Measurements from ENCODE around the gene WSCD2. TPM values are rescaled to one million over a fixed set of nuclear protein-coding genes. Genes with fewer than 3 reads are reported as not detected.

Gene WSCD2
- total RNA-seq, 2 experiments from 2014 or later = not detected

DNA sequence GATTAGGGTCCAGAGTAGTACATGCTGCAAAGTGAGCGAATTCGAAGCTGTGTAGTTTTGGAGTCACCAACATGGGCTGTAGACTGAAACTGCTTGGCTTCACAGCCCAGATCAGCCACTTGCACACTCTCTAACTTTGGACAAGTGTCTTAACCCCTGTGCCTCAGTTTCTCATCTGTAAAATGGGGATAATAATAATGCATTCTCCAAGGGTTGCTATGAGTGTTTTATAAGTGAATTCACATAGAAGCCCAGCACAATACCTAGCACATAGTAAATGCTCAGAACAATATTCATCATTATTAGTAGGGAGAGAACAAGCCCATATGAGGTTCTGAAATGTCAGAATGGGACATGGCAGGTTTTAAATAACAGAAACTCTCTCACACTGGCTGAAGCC lies 10.4 kb downstream of the WSCD2 start:
- Histone ChIP-seq H3K9me2 (ENCODE audit: insufficient read depth, low read length) (no peaks in the 10 kb centered on the region), H2AFZ (ENCODE audit: low read length) (no peak overlapping the region), H3K9me3 (ENCODE audit: low read length) (no peaks in the 10 kb centered on the region), H3K79me2 (ENCODE audit: insufficient read depth, low read depth, low read length) (no peaks in the 10 kb centered on the region), H3K36me3 (ENCODE audit: insufficient read depth, low read length) (no peaks in the 10 kb centered on the region), H4K20me1 (ENCODE audit: insufficient read depth, low read length) (no peaks in the 10 kb centered on the region), H3K27ac (ENCODE audit: low read depth, low read length, poor library complexity, severe bottlenecking) (no peak overlapping the region), H3K4me1 (ENCODE audit: insufficient read depth, low read length, poor library complexity, severe bottlenecking) (no peaks in the 10 kb centered on the region), H3K4me3 (ENCODE audit: low read depth, low read length, poor library complexity, severe bottlenecking) (no peak overlapping the region), H3K4me2 (ENCODE audit: low read length) (no peak overlapping the region)
- POLR2A ChIA-PET = no interaction called here
- no TSS peak for BruUV-seq (replicated peaks)
- TF ChIP-seq EZH2phosphoT487 (IDR thresholded peaks at IDR 0.05; ENCODE audit: borderline replicate concordance, low read depth, low read length) = no peak
- TF ChIP-seq, protein P1, sequence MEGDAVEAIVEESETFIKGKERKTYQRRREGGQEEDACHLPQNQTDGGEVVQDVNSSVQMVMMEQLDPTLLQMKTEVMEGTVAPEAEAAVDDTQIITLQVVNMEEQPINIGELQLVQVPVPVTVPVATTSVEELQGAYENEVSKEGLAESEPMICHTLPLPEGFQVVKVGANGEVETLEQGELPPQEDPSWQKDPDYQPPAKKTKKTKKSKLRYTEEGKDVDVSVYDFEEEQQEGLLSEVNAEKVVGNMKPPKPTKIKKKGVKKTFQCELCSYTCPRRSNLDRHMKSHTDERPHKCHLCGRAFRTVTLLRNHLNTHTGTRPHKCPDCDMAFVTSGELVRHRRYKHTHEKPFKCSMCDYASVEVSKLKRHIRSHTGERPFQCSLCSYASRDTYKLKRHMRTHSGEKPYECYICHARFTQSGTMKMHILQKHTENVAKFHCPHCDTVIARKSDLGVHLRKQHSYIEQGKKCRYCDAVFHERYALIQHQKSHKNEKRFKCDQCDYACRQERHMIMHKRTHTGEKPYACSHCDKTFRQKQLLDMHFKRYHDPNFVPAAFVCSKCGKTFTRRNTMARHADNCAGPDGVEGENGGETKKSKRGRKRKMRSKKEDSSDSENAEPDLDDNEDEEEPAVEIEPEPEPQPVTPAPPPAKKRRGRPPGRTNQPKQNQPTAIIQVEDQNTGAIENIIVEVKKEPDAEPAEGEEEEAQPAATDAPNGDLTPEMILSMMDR (conservative IDR thresholded peaks at IDR 0.05; ENCODE audit: low read length) = no peak
- CTCF ChIA-PET (ENCODE audit: unreplicated experiment) = no interaction called here
- intact Hi-C loops (cut with micrococcal nuclease; ENCODE audit: unreplicated experiment) = no loop called here
- no peak for DNase-seq (ENCODE audit: low spot score)

DNA sequence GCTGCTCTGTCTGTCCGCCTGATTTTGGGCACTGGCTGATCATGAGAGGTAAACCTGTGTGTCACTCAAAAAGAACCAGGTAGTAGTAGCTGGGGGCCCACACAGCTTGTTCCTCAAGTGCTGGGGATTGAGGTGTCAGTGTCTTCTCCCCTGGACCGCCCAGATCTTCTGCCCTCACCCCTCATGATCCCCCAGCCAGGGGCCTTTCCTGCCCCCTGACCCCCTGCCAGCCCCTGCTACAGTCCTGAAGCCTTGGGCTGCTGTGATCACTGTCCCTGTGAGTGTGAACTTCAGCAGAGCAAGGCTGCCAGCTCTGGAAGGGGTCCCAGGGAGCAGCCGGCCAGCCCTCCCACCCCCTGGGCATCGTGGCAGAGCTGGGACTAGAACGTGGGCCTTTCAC lies 11.4 kb downstream of the WSCD2 start:
- ChIA-PET CTCF (ENCODE audit: unreplicated experiment) (no interaction called here), POLR2A (no interaction called here)
- Histone ChIP-seq H2AFZ (ENCODE audit: low read length) (no peak overlapping the region), H3K27ac (ENCODE audit: low read depth, low read length, poor library complexity, severe bottlenecking) (no peak overlapping the region), H3K4me3 (ENCODE audit: low read depth, low read length, poor library complexity, severe bottlenecking) (no peak overlapping the region), H3K4me1 (ENCODE audit: insufficient read depth, low read length, poor library complexity, severe bottlenecking) (no peaks in the 10 kb centered on the region), H3K79me2 (ENCODE audit: insufficient read depth, low read depth, low read length) (no peaks in the 10 kb centered on the region), H3K9me3 (ENCODE audit: low read length) (no peaks in the 10 kb centered on the region), H3K9me2 (ENCODE audit: insufficient read depth, low read length) (no peaks in the 10 kb centered on the region), H3K4me2 (ENCODE audit: low read length) (no peak overlapping the region), H4K20me1 (ENCODE audit: insufficient read depth, low read length) (no peaks in the 10 kb centered on the region), H3K36me3 (ENCODE audit: insufficient read depth, low read length) (no peaks in the 10 kb centered on the region)
- no peak for DNase-seq (ENCODE audit: low spot score)
- BruUV-seq (replicated peaks) = no TSS peak
- TF ChIP-seq, protein P1 (conservative IDR thresholded peaks at IDR 0.05; ENCODE audit: low read length) = no peak
- TF ChIP-seq EZH2phosphoT487 (IDR thresholded peaks at IDR 0.05; ENCODE audit: borderline replicate concordance, low read depth, low read length) = no peak
- intact Hi-C loops (cut with micrococcal nuclease; ENCODE audit: unreplicated experiment) = no loop called here

DNA sequence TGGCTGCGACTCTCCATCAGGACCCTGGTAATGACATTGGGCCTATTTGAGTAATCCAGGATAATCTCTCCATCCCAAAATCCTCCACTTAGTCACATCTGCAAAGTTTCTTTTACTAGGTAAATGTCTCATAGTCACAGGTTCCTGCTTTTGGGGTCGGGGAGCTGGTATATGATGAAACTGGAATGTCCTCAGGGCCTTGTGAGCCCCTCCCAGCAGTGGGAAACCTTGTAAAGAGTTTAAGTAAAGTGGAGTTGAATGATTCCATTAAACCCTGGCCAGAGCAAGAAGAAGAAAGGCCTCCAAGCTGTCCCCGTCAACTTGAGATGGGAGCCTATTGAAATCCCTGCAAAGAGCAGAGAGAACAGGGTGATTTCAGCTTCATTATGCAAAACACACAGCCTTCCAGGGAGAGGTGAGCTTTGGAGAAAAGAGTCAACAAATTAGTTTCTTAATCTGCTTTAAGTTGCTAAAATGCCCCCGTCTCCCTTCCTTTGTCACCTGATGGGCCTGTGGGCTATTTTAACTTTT lies 12.6 kb downstream of the WSCD2 start:
- TF ChIP-seq, protein P1 (conservative IDR thresholded peaks at IDR 0.05; ENCODE audit: low read length) = no peak
- no peak for TF ChIP-seq EZH2phosphoT487 (IDR thresholded peaks at IDR 0.05; ENCODE audit: borderline replicate concordance, low read depth, low read length)
- intact Hi-C loops (cut with micrococcal nuclease; ENCODE audit: unreplicated experiment) = no loop called here
- CTCF ChIA-PET (ENCODE audit: unreplicated experiment) = no interaction called here
- Histone ChIP-seq H4K20me1 (ENCODE audit: insufficient read depth, low read length) (no peaks in the 10 kb centered on the region), H3K4me2 (ENCODE audit: low read length) (no peak overlapping the region), H2AFZ (ENCODE audit: low read length) (no peak overlapping the region), H3K4me3 (ENCODE audit: low read depth, low read length, poor library complexity, severe bottlenecking) (no peak overlapping the region), H3K27ac (ENCODE audit: low read depth, low read length, poor library complexity, severe bottlenecking) (no peak overlapping the region), H3K9me3 (ENCODE audit: low read length) (no peaks in the 10 kb centered on the region), H3K36me3 (ENCODE audit: insufficient read depth, low read length) (no peaks in the 10 kb centered on the region), H3K79me2 (ENCODE audit: insufficient read depth, low read depth, low read length) (no peaks in the 10 kb centered on the region), H3K9me2 (ENCODE audit: insufficient read depth, low read length) (no peaks in the 10 kb centered on the region), H3K4me1 (ENCODE audit: insufficient read depth, low read length, poor library complexity, severe bottlenecking) (no peaks in the 10 kb centered on the region)
- POLR2A ChIA-PET = interaction anchor here (0.5 to 0.6 kb wide), 2 partner anchors 655 to 871 kb away, joined by 3 read pairs; no protein-coding TSS in a partner anchor
- BruUV-seq (replicated peaks) = no TSS peak
- DNase-seq (ENCODE audit: low spot score) = no peak
